HepG2 (cell line): Measurements from ENCODE around the gene CASP6. TPM values are rescaled to one million over a fixed set of nuclear protein-coding genes. Genes with fewer than 3 reads are reported as not detected.

Source experiments
- ATF7-NPFF ChIP-seq: sonication (generic); formaldehyde crosslinking; IDR thresholded peaks from 2 replicates; pipeline ENCODE4 v1.8.1; 2023; ENCODE audit warnings: mild to moderate bottlenecking, low read depth, missing genetic modification reagents, moderate library complexity
- CHD4 ChIP-seq: fragments of 200-600 bp; sonication (generic); IDR thresholded peaks from 2 replicates; pipeline ENCODE4 v1.7.0; 2017; ENCODE audit warnings: mild to moderate bottlenecking, low read length, borderline replicate concordance
- FOXJ3 ChIP-seq: sonication (generic); formaldehyde crosslinking; IDR thresholded peaks from 2 replicates; pipeline ENCODE4 v1.4.0; 2020; ENCODE audit warnings: missing genetic modification reagents, mild to moderate bottlenecking, borderline replicate concordance
- HCFC1 ChIP-seq: fragments of 150-350 bp; IDR thresholded peaks from 2 replicates; pipeline ENCODE4 v1.6.1; 2014; ENCODE audit warnings: low read depth, low read length
- HDAC2 ChIP-seq: sonication (generic); formaldehyde crosslinking; IDR thresholded peaks from 2 replicates; pipeline ENCODE4 v1.4.0; 2020; ENCODE audit warnings: missing genetic modification reagents
- ISL2 ChIP-seq: sonication (generic); formaldehyde crosslinking; IDR thresholded peaks from 2 replicates; pipeline ENCODE4 v1.5.0; 2020; ENCODE audit warnings: missing genetic modification reagents
- SETDB1 ChIP-seq: sonication (generic); formaldehyde crosslinking; IDR thresholded peaks from 2 replicates; pipeline ENCODE4 v1.5.1; 2020; ENCODE audit warnings: missing genetic modification reagents, mild to moderate bottlenecking, borderline replicate concordance
- SIN3B ChIP-seq: fragments of 150-350 bp; IDR thresholded peaks from 2 replicates; pipeline ENCODE4 v1.6.1; 2014; ENCODE audit warnings: low read length
- TEAD3 ChIP-seq: optimal IDR thresholded peaks from 2 replicates; pipeline ENCODE3; 2016; ENCODE audit warnings: borderline replicate concordance
- TFAP4 ChIP-seq: sonication (generic); IDR thresholded peaks from 2 replicates; pipeline ENCODE4 v1.6.1; 2016; ENCODE audit warnings: low read depth, borderline replicate concordance
- TRIM22 ChIP-seq: fragments of 450-650 bp; IDR thresholded peaks from 2 replicates; pipeline ENCODE4 v1.6.1; 2017
- ZBTB34 ChIP-seq: sonication (generic); formaldehyde crosslinking; IDR thresholded peaks from 2 replicates; pipeline ENCODE4 v1.8.0; 2022; ENCODE audit warnings: mild to moderate bottlenecking, missing genetic modification reagents
- ZFYVE20 ChIP-seq: sonication (generic); formaldehyde crosslinking; IDR thresholded peaks from 2 replicates; pipeline ENCODE4 v1.8.0; 2023; ENCODE audit warnings: low read depth, mild to moderate bottlenecking, moderate library complexity, missing genetic modification reagents, borderline replicate concordance
- ZNF224 ChIP-seq: sonication (generic); formaldehyde crosslinking; IDR thresholded peaks from 2 replicates; pipeline ENCODE4 v1.5.0; 2020; ENCODE audit warnings: mild to moderate bottlenecking, missing genetic modification reagents
- ZNF414 ChIP-seq: sonication (generic); formaldehyde crosslinking; IDR thresholded peaks from 2 replicates; pipeline ENCODE4 v1.5.0; 2020; ENCODE audit warnings: missing genetic modification reagents
- ZNF451 ChIP-seq: sonication (generic); formaldehyde crosslinking; IDR thresholded peaks from 2 replicates; pipeline ENCODE4 v1.5.0; 2020; ENCODE audit warnings: mild to moderate bottlenecking, missing genetic modification reagents
- ZNF503 ChIP-seq: sonication (generic); formaldehyde crosslinking; IDR thresholded peaks from 2 replicates; pipeline ENCODE4 v1.4.0; 2020; ENCODE audit warnings: missing genetic modification reagents
- ZNF724P ChIP-seq: sonication (generic); formaldehyde crosslinking; IDR thresholded peaks from 2 replicates; pipeline ENCODE4 v1.8.0; 2022; ENCODE audit warnings: missing genetic modification reagents, borderline replicate concordance
- ZNF749 ChIP-seq: sonication (generic); formaldehyde crosslinking; IDR thresholded peaks from 2 replicates; pipeline ENCODE4 v1.8.0; 2022; ENCODE audit warnings: mild to moderate bottlenecking, missing genetic modification reagents, moderate library complexity, borderline replicate concordance
- ZNF800 ChIP-seq: sonication (generic); formaldehyde crosslinking; IDR thresholded peaks from 2 replicates; pipeline ENCODE4 v1.4.0; 2020; ENCODE audit warnings: missing genetic modification reagents
- polyA plus RNA-seq, 8 experiments: library from polyadenylated mRNA; depleted of rRNA in 3 of 8; stranded (reverse) in 7 of 8; unstranded in 1 of 8; fragments of >200 nt; fragmentation: Illumina TruSeq in 4 of 8; extraction: Trizol in 4 of 8; gene quantifications; 2 replicates each; pipeline versions ENCODE4 v1.2.1 to v1.2.3, GENCODE V29; 2011 to 2016; ENCODE audit warnings: low read depth in 4 of 8, missing spikeins in 1 of 8, mixed read lengths in 1 of 8; ENCODE audit not compliant: insufficient read depth in 1 of 8
- total RNA-seq, 5 experiments: library from RNA; depleted of rRNA; stranded (reverse); fragments of >200 nt; fragmentation: Illumina TruSeq; extraction: Trizol; gene quantifications; 2 replicates each; pipeline ENCODE4 v1.2.3, GENCODE V29; 2016; ENCODE audit warnings: low read depth in 1 of 5

The CASP6 gene
- total and polyA plus RNA-seq, 2 of the 13 experiments (the other 11 are each of a cell fraction or from before 2014, with no cell fraction given): 19.7 to 34.6 TPM

- TF ChIP-seq ZNF414 (CRISPR knock-in tag) (no peak), TEAD3 (CRISPR knock-in tag) (peak; percentile 35), ZNF503 (CRISPR knock-in tag) (no peak), SETDB1 (no peak), ZFYVE20 (CRISPR knock-in tag) (0 out of 2 replicates have a peak, but pooled peaks have one; percentile 60), SIN3B (no peak), ZBTB34 (CRISPR knock-in tag) (peak; percentile 16; the same call in 1 of the 2 replicates), HCFC1 (no peak), ZNF800 (CRISPR knock-in tag) (peak; percentile 96), ISL2 (CRISPR knock-in tag) (no peak), TRIM22 (no peak), FOXJ3 (CRISPR knock-in tag) (no peak), ZNF224 (CRISPR knock-in tag) (no peak), HDAC2 (CRISPR knock-in tag) (peak; percentile 24; the same call in 1 of the 2 replicates), TFAP4 (peak; percentile 45; the same call in 1 of the 2 replicates), ZNF749 (CRISPR knock-in tag) (0 out of 2 replicates have a peak, but pooled peaks have one; percentile 82), ZNF724P (CRISPR knock-in tag) (no peak), ATF7-NPFF (peak; percentile 69), CHD4 (no peak), ZNF451 (CRISPR knock-in tag) (peak; percentile 72; the same call in 1 of the 2 replicates)
These were observed 26.7 kb upstream of the CASP6 start, which contains the start of gene PLA2G12A (continued) for GRCh38 chr4:109729718-109730618.
